GM19099 (cell line): Measurements from ENCODE around the gene CEACAM21.
A peak's percentile ranks its signal among the peaks of the same experiment; 100 is the strongest.

ENCODE experiments used
- POLR2A ChIP-seq: IDR thresholded peaks from 3 replicates; pipeline ENCODE4 v1.6.1; 2011; ENCODE audit warnings: low read depth; ENCODE audit not compliant: insufficient read length; ENCODE audit errors: extremely low read depth

CEACAM21 gene

GRCh38 chr19:41575998-41576397, at the start of gene CEACAM21:
Gene CEACAM21 (plus strand): TSS chr19:41576166. CDS start chr19:41576275, 109 bp downstream.
- TF ChIP-seq POLR2A, result peak; percentile 57

DNA sequence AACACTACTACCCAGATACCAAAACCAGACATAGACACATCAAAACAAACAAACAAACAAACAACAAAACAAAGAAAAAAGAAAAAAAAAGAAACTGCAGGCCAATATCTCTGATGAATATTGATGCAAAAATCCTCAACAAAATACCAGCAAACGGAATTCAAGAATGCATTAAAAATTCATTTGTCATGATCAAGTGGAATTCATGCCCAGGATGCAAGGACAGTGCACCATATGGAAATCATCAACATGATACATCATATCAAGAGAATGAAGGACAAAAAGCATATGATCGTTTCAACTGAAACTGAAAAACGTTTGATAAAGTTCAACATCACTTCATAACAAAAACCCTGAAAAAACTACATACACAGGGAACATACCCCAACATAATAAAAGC, 48.9 kb upstream of the CEACAM21 start:
- TF ChIP-seq POLR2A, result no peak

- no peak for TF ChIP-seq POLR2A
Measured at GRCh38 chr19:41528106-41528505, 47.9 kb upstream of the CEACAM21 start.

DNA sequence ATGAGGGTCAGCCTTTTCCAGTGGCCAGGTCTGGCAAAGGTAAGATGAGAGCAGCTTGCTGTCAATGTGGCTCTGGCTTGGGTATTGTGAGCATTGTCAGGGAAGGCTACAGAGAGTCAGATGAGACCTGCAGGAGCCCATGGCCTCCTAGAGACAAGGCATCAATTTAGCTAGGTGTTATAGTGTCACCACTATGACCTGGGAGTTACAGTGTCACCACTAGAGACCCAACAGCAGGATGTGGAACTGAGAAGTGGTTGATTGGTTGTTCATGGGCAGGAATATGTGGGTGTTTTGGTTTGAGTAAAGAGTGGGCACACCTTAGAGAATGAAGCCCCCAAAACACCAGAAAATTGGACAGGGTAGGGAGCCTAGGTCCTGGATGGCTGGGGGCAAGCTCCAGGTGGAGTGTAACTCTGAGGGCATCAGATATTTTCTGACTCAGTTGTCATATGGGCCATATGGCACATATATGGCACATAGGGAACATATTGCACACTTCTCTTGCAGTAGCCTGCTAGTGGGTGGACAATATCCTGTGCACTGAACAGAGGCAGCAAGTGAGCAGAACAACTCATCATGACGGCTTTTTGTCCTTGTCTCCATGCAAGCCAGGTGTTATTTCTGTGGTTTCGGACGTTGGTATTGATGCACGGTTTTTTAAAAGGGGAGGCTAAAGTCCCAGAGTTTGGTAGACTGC, 46.3 kb upstream of the CEACAM21 start:
- peak; percentile 28 for TF ChIP-seq POLR2A

DNA sequence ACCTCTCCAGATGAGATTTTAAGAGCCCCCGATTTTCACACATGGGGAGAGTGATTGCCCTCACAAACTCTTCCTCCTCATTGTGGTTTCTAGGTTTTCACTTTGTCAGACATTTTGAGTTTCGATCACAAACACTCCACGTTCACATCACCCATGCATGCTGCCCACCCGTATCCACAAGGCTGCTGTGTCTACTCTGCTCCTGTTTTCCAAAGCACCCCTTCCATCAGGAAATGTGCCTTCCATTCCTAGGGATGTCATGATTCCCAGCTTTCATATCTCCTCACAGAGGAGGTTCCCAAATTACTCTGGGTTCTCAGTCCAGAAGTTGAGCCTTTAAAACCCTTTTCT, 45.8 kb upstream of the CEACAM21 start:
- TF ChIP-seq POLR2A, result no peak

DNA sequence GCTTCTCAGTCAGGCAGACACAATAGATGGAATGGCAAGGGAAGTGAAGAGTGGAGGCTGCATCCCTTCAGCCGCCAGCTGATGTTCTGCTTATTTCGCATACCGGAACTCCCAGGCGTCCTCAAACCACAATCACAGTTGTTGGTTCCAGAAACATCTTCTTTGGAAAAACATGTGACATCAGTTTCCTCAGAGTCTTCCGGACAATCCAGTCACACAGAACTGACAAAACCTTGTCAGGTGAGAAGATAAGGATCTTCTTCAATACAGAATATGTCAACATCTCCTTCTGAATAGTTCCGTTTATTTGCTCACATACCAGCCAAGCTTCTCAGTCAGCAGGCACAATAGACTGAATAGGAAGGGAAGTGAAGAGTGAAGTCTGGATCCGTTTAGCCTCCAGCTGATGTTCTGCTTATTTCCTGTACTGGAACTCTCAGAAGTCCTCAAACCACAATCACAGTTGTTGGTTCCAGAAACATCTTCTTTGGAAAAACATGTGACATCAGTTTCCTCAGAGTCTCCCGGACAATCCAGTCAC, 45.1 kb upstream of the CEACAM21 start:
- TF ChIP-seq POLR2A, result no peak

GRCh38 chr19:41531438-41532311, 44.3 kb upstream of the CEACAM21 start:
- peak; percentile 90 for TF ChIP-seq POLR2A

GRCh38 chr19:41532526-41532925, 43.4 kb upstream of the CEACAM21 start:
- no peak for TF ChIP-seq POLR2A

GRCh38 chr19:41533671-41534215, 42.2 kb upstream of the CEACAM21 start:
- TF ChIP-seq POLR2A, result no peak

DNA sequence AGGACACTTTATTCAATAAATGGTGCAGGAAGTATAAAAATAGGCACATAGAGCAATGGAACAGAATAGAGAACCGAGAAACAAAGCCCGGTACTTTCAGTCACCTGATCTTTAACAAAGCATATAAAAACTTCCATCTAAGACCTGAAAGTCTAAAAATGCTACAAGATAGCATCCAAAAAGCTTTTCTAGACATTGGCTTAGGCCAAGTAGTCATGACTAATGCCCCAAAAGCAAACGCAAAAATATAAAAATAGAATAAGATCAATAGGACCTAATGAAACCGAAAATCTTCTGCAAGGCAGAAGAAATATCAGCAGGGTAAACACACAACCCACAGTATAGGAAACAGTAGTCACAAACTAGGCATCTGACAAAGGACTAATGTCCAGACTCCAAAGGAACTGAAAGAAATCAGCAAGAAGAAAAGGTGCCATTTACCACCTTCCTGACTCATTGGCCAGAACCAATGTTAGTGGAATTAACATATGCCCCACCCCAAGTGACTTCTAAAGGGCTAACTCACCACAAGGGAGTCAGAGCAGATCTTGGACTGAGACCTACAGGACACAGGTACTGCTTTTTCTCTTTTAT, 40.8 kb upstream of the CEACAM21 start:
- peak; percentile 62 for TF ChIP-seq POLR2A

DNA sequence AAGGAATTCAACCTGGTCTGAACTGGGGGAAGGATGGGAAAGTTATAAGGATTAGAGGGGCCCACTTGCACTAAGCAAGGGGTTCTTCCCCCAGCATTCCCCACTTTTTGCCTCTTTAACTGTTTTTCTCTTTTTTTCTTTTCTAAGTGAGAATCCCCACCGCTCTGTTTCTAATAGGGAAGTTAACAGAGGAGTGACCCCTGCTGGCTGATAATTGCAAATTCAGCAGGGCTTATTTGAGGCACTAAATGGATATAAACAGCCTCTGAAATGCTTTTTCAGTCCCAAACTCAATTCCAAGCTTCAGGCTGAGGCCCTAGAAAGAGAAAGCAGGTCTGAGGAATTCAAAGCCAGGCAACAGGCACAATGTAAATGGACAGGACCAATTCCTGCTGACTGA, 38.2 kb upstream of the CEACAM21 start:
- no peak for TF ChIP-seq POLR2A

- no peak for TF ChIP-seq POLR2A
Measured at GRCh38 chr19:41540041-41540695, 35.8 kb upstream of the CEACAM21 start.

DNA sequence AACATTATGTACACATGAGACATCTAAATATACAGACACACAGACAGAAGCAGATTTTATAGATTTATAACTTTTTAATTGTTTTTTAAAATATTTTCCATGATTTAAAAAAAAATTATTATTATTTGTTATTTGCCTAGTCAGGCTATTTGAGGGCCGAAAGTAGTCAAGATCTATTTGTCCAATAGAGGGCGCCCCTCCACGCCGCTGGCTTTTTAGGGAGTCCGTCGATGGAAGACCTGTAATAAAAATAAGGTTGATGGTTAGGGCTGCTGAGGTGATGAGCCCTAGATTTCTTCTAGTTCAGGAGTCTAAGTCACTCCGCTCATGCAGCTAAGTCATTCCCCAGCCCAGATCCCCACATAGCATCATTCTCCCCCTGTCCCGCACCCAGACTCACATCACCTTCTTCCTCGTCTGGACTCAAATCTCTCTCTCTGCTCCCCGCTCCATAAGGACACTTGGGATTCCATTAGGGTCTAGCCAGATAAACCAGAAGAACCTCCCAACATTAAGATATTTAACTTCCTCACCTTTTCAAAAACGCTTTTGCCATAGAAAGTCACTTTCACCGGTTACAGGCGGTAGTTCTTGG, 33.9 kb upstream of the CEACAM21 start:
- no peak for TF ChIP-seq POLR2A

- no peak for TF ChIP-seq POLR2A
Measured at GRCh38 chr19:41542622-41543021, 33.3 kb upstream of the CEACAM21 start.
